Measurements from ENCODE around the gene PHACTR1. TPM values are rescaled to one million over a fixed set of nuclear protein-coding genes. Genes with fewer than 3 reads are reported as not detected.

Gene PHACTR1
- total RNA-seq, 1 donor from 2014 or later = 2.2 TPM

GRCh38 chr6:13302751-13303667, 586.4 kb downstream of the PHACTR1 start:
- DNase-seq (ENCODE audit: low read depth) = peak; percentile 86
- TF ChIP-seq, protein P1, sequence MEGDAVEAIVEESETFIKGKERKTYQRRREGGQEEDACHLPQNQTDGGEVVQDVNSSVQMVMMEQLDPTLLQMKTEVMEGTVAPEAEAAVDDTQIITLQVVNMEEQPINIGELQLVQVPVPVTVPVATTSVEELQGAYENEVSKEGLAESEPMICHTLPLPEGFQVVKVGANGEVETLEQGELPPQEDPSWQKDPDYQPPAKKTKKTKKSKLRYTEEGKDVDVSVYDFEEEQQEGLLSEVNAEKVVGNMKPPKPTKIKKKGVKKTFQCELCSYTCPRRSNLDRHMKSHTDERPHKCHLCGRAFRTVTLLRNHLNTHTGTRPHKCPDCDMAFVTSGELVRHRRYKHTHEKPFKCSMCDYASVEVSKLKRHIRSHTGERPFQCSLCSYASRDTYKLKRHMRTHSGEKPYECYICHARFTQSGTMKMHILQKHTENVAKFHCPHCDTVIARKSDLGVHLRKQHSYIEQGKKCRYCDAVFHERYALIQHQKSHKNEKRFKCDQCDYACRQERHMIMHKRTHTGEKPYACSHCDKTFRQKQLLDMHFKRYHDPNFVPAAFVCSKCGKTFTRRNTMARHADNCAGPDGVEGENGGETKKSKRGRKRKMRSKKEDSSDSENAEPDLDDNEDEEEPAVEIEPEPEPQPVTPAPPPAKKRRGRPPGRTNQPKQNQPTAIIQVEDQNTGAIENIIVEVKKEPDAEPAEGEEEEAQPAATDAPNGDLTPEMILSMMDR (IDR thresholded peaks at IDR 0.05; ENCODE audit: insufficient read depth, low read length, poor library complexity, severe bottlenecking) = no peak
- Histone ChIP-seq H3K27me3 (ENCODE audit: control insufficient read depth, insufficient read depth, low read length) (no peaks in the 10 kb centered on the region), H3K36me3 (ENCODE audit: control insufficient read depth, insufficient read depth, low read length) (peaks cover 5% of the 10 kb centered on the region), H3K4me3 (ENCODE audit: low read depth, low read length) (no peak overlapping the region)

- Histone ChIP-seq H3K27me3 (ENCODE audit: control insufficient read depth, insufficient read depth, low read length) (no peaks in the 10 kb centered on the region), H3K4me3 (ENCODE audit: low read depth, low read length) (no peak overlapping the region), H3K36me3 (ENCODE audit: control insufficient read depth, insufficient read depth, low read length) (peaks cover 5% of the 10 kb centered on the region)
- no peak for DNase-seq (ENCODE audit: low read depth)
- TF ChIP-seq, protein P1 (IDR thresholded peaks at IDR 0.05; ENCODE audit: insufficient read depth, low read length, poor library complexity, severe bottlenecking) = no peak
Observed at GRCh38 chr6:13303668-13304017, 587.1 kb downstream of the PHACTR1 start.

GRCh38 chr6:13304101-13304500, 587.5 kb downstream of the PHACTR1 start:
- TF ChIP-seq, protein P1 (IDR thresholded peaks at IDR 0.05; ENCODE audit: insufficient read depth, low read length, poor library complexity, severe bottlenecking) = no peak
- H3K36me3 ChIP-seq (ENCODE audit: control insufficient read depth, insufficient read depth, low read length) = peaks cover 5% of the 10 kb centered on the region
- DNase-seq (ENCODE audit: low read depth) = no peak

DNA sequence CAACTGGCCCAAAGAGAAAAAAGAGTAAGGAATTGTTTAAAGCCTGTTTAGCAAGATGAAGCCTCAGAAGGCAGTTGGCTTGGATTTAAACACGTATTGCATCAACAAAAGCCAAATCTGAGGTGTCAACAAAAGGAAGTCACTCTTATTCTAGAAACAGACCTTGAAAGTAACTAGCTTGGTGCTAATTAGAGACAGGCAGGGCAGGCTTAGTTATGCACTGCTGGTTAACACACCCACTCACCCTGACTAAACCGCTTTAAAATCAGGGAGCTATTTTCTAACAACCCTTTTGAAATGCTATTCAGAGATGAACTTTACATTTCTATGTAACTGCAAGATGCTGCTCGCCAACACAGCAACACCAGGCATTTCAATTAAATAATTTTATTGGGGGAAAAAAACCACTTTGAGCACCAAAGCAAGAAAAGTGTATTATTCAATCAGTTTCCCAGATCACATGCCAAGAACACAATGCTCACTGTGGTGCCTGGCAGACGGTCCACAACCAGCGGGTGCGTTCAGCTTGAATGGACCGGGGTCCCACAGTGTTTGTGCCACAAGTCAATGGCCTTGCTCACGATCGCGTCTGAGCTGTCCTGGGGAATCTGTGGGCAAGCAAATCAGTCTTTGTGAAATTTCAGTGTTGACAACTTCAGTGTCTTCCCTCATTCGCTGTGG, 588.2 kb downstream of the PHACTR1 start:
- Histone ChIP-seq H3K4me3 (ENCODE audit: low read depth, low read length) (no peak overlapping the region), H3K36me3 (ENCODE audit: control insufficient read depth, insufficient read depth, low read length) (peaks cover 5% of the 10 kb centered on the region), H3K27me3 (ENCODE audit: control insufficient read depth, insufficient read depth, low read length) (no peaks in the 10 kb centered on the region)
- no peak for DNase-seq (ENCODE audit: low read depth)
- TF ChIP-seq, protein P1 (IDR thresholded peaks at IDR 0.05; ENCODE audit: insufficient read depth, low read length, poor library complexity, severe bottlenecking) = no peak

More at GRCh38 chr6:13304101-13304500, 587.5 kb downstream of the PHACTR1 start:
- Histone ChIP-seq H3K4me3 (ENCODE audit: low read depth, low read length) (no peak overlapping the region), H3K27me3 (ENCODE audit: control insufficient read depth, insufficient read depth, low read length) (no peaks in the 10 kb centered on the region)

DNA sequence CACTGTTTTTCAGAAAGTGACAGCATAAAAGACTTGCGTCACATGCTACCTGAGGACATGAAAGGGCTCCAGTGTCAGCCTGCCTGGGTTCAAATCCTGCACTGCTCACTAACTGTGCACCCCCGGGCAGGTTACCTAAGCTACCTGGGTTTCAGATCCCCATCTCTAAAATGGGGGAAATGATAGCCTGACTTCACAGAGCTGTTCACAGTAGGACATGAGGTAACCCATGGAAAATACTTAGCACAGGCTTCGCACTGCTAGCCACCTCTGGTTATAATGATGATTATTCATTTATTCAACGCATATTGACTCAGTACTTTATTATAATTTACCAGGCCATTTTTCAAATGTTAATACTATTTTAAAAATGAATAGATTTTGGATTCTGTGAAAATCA, 588.7 kb downstream of the PHACTR1 start:
- TF ChIP-seq, protein P1 (IDR thresholded peaks at IDR 0.05; ENCODE audit: insufficient read depth, low read length, poor library complexity, severe bottlenecking) = no peak
- Histone ChIP-seq H3K36me3 (ENCODE audit: control insufficient read depth, insufficient read depth, low read length) (peaks cover 2% of the 10 kb centered on the region), H3K4me3 (ENCODE audit: low read depth, low read length) (no peak overlapping the region), H3K27me3 (ENCODE audit: control insufficient read depth, insufficient read depth, low read length) (no peaks in the 10 kb centered on the region)
- DNase-seq (ENCODE audit: low read depth) = no peak
